ENCODE results near the gene GPR89B.

GPR89B gene

DNA sequence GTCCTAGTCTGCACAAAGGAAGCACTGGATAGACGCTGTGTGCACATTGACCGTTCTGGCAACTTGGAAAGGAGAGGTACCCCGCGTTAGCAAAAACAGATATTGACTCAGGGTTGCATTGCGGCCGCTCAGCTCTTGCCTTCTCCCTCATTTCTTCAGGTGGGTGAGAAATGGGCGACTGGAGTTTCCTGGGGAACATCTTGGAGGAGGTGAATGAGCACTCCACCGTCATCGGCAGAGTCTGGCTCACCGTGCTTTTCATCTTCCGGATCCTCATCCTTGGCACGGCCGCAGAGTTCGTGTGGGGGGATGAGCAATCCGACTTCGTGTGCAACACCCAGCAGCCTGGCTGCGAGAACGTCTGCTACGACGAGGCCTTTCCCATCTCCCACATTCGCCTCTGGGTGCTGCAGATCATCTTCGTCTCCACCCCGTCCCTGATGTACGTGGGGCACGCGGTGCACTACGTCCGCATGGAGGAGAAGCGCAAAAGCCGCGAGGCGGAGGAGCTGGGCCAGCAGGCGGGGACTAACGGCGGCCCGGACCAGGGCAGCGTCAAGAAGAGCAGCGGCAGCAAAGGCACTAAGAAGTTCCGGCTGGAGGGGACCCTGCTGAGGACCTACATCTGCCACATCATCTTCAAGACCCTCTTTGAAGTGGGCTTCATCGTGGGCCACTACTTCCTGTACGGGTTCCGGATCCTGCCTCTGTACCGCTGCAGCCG lies 20.3 kb upstream of the GPR89B start:
- H3K9me2 ChIP-seq (replicated peaks; ENCODE audit: low read depth, low read length): no peaks in the 10 kb centered on the region
- peaks cover 11% of the 10 kb centered on the region for H3K4me1 ChIP-seq (ENCODE audit: insufficient read depth, low read length, poor library complexity, severe bottlenecking)
- no peak overlapping the region for H2AFZ ChIP-seq (ENCODE audit: low read length)
- H3K4me2 ChIP-seq (ENCODE audit: low read depth, low read length, poor library complexity, severe bottlenecking): no peak overlapping the region
- no peak overlapping the region for H3K4me3 ChIP-seq (ENCODE audit: low read length, poor library complexity, severe bottlenecking)
- no peaks in the 10 kb centered on the region for H3K27me3 ChIP-seq (ENCODE audit: insufficient read depth, low read length, poor library complexity, severe bottlenecking)
- no peaks in the 10 kb centered on the region for H3F3A ChIP-seq (ENCODE audit: low read depth)
- no peaks in the 10 kb centered on the region for H3K9me3 ChIP-seq (ENCODE audit: insufficient read depth, low read depth, low read length)
- H3K36me3 ChIP-seq (ENCODE audit: insufficient read depth, low read length): no peaks in the 10 kb centered on the region
- no peaks in the 10 kb centered on the region for H4K20me1 ChIP-seq (ENCODE audit: insufficient read depth, low read length, poor library complexity, severe bottlenecking)
- H3K79me2 ChIP-seq (ENCODE audit: insufficient read depth, low read length): no peaks in the 10 kb centered on the region
- no peak for TF ChIP-seq EZH2phosphoT487 (IDR thresholded peaks at IDR 0.05; ENCODE audit: borderline replicate concordance)
- TF ChIP-seq, protein P1, sequence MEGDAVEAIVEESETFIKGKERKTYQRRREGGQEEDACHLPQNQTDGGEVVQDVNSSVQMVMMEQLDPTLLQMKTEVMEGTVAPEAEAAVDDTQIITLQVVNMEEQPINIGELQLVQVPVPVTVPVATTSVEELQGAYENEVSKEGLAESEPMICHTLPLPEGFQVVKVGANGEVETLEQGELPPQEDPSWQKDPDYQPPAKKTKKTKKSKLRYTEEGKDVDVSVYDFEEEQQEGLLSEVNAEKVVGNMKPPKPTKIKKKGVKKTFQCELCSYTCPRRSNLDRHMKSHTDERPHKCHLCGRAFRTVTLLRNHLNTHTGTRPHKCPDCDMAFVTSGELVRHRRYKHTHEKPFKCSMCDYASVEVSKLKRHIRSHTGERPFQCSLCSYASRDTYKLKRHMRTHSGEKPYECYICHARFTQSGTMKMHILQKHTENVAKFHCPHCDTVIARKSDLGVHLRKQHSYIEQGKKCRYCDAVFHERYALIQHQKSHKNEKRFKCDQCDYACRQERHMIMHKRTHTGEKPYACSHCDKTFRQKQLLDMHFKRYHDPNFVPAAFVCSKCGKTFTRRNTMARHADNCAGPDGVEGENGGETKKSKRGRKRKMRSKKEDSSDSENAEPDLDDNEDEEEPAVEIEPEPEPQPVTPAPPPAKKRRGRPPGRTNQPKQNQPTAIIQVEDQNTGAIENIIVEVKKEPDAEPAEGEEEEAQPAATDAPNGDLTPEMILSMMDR (conservative IDR thresholded peaks at IDR 0.05; ENCODE audit: low read length): no peak
- H3K9ac ChIP-seq (ENCODE audit: low read depth, low read length, poor library complexity, severe bottlenecking): no peak overlapping the region

DNA sequence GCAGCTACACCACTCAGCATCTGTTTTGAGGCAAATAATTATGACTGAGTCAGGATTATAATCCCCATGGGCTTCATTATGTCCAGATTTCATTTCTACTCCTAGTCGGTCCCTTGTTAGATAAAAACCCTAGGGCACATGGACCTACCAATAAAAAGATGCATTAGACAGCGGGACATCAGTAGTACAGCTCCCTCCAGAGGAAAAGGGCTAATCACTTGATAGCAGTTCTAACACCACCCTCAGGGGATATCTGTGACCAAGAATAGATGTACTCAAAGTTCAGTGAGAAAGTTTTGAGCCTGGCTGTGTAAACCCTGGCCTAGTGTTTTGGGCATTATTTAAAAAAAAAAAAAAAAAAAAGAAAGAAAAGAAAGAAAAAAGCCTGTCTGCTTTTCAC lies 15.7 kb upstream of the GPR89B start:
- Histone ChIP-seq H3K79me2 (ENCODE audit: insufficient read depth, low read length) (no peaks in the 10 kb centered on the region), H3K4me1 (ENCODE audit: insufficient read depth, low read length, poor library complexity, severe bottlenecking) (no peaks in the 10 kb centered on the region)

DNA sequence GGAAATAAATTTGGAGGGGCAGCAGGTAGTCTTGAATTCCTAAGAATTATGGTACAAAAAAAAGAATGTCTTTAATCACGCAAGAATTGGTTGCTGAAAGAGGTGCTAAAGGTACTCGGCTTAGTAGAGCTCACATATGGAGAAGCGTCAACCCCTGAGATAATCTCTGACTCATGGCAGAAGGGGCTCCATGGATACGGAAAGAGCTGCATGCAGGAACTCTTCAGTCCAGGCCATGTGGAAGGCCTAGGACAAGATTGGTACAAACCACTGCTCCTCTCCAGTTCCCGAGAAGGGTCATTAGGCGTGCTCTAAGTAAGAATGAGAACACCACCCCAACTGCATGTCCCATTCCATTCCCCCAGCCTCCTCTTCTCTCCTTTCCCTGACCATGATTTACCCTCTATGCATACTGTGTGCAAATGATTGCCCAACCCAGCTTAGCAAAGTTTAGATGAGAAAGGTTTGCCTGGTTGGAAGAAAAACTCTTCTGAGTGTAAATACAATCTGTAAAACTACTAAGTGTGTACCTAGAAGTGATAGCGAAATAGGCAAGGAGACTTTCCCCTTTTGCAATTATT lies 14.8 kb upstream of the GPR89B start:
- H3K9me2 ChIP-seq (replicated peaks; ENCODE audit: low read depth, low read length): no peaks in the 10 kb centered on the region
- no peak overlapping the region for H2AFZ ChIP-seq (ENCODE audit: low read length)
- H4K20me1 ChIP-seq (ENCODE audit: insufficient read depth, low read length, poor library complexity, severe bottlenecking): no peaks in the 10 kb centered on the region
- H3K79me2 ChIP-seq (ENCODE audit: insufficient read depth, low read length): no peaks in the 10 kb centered on the region
- no peaks in the 10 kb centered on the region for H3K27me3 ChIP-seq (ENCODE audit: insufficient read depth, low read length, poor library complexity, severe bottlenecking)
- no peaks in the 10 kb centered on the region for H3K9me3 ChIP-seq (ENCODE audit: insufficient read depth, low read depth, low read length)
- H3K4me1 ChIP-seq (ENCODE audit: insufficient read depth, low read length, poor library complexity, severe bottlenecking): no peaks in the 10 kb centered on the region
- no peak overlapping the region for H3K4me2 ChIP-seq (ENCODE audit: low read depth, low read length, poor library complexity, severe bottlenecking)
- H3K9ac ChIP-seq (ENCODE audit: low read depth, low read length, poor library complexity, severe bottlenecking): no peak overlapping the region
- TF ChIP-seq, protein P1 (conservative IDR thresholded peaks at IDR 0.05; ENCODE audit: low read length): no peak
- TF ChIP-seq EZH2phosphoT487 (IDR thresholded peaks at IDR 0.05; ENCODE audit: borderline replicate concordance): no peak
- H3K4me3 ChIP-seq (ENCODE audit: low read length, poor library complexity, severe bottlenecking): no peak overlapping the region
- no peaks in the 10 kb centered on the region for H3F3A ChIP-seq (ENCODE audit: low read depth)
- no peaks in the 10 kb centered on the region for H3K36me3 ChIP-seq (ENCODE audit: insufficient read depth, low read length)

More for the DNA sequence above, 15.7 kb upstream of the GPR89B start:
- H3K9me3 ChIP-seq (ENCODE audit: insufficient read depth, low read depth, low read length): no peaks in the 10 kb centered on the region
- H2AFZ ChIP-seq (ENCODE audit: low read length): no peak overlapping the region
- H3K36me3 ChIP-seq (ENCODE audit: insufficient read depth, low read length): no peaks in the 10 kb centered on the region
- no peak overlapping the region for H3K9ac ChIP-seq (ENCODE audit: low read depth, low read length, poor library complexity, severe bottlenecking)
- H3K4me2 ChIP-seq (ENCODE audit: low read depth, low read length, poor library complexity, severe bottlenecking): no peak overlapping the region
- H3F3A ChIP-seq (ENCODE audit: low read depth): no peaks in the 10 kb centered on the region
- H4K20me1 ChIP-seq (ENCODE audit: insufficient read depth, low read length, poor library complexity, severe bottlenecking): no peaks in the 10 kb centered on the region
- H3K4me3 ChIP-seq (ENCODE audit: low read length, poor library complexity, severe bottlenecking): no peak overlapping the region
- no peaks in the 10 kb centered on the region for H3K27me3 ChIP-seq (ENCODE audit: insufficient read depth, low read length, poor library complexity, severe bottlenecking)
- H3K9me2 ChIP-seq (replicated peaks; ENCODE audit: low read depth, low read length): no peaks in the 10 kb centered on the region
- TF ChIP-seq, protein P1 (conservative IDR thresholded peaks at IDR 0.05; ENCODE audit: low read length): no peak
- no peak for TF ChIP-seq EZH2phosphoT487 (IDR thresholded peaks at IDR 0.05; ENCODE audit: borderline replicate concordance)

Data from Loucy (cell line).